Measurements from ENCODE around the gene UMAD1.
"Not testable (repeated sequence)": the region's sequence is repeated elsewhere in the genome, so short reads cannot be mapped to it uniquely, and the experiment has no call there.

The UMAD1 gene

DNA sequence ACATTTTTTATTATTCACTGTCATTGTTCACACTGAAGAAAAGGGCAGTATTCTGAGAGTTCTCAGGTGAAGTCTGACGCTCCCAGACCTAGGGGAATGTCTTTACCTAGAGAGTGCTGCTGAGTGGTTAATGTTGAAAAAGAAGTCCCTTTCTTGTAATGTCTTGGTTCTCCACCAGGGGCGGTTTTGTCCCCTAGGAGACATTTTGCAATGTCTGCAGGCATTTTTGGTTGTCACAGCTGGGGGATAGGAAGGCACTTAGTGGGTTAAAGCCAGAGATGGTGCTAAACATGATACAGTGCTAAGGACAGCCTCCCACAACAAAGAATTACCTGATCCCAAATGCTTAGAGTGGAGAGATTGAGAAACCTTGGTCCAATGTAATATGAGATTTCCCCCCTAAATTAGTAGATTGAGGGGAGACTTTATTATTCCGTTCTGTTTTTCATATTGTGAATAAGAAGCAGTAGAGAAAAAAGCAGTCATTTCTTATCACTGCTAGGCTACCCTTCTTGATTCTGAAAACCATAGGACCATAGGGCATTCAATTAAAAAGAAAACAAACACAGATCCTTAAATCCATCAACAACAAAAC is 13.1 kb downstream of the UMAD1 start:
- DNase-seq, result peak; percentile 74

DNA sequence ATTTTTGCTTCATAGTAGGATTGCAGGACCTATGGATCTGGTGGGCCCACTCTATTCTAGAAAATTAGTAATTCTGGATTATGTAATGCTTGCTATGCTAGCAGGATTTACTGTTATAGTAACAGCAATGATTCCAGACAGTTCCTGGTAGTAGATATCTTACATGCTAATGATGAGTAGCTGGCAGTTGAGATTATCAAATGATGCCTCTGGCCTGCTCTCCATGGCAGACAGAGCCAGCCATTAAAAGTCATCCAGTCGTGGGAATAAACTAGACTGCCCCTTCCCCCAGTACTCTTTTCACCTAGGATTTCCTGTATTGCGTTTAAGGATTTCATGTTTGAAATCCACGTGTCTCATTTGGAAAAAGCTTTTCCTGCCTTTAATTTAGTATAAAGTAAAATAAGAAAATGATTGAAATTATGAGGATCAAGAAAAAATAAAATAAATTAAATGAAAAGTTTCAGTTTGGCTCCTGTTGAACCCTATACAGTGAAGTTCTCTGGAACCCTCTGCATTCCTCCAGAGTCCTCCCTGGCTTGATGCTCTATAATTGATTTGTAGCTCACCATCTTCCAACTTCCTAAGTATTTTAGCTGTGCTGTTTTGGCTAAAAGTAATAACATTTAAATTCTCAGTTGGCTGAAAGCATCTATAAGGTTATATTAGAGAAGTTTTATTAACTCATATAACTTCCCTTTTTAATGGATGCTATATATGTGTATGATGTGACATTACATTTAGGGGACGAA is 14.6 kb downstream of the UMAD1 start:
- DNase-seq, result no peak

DNA sequence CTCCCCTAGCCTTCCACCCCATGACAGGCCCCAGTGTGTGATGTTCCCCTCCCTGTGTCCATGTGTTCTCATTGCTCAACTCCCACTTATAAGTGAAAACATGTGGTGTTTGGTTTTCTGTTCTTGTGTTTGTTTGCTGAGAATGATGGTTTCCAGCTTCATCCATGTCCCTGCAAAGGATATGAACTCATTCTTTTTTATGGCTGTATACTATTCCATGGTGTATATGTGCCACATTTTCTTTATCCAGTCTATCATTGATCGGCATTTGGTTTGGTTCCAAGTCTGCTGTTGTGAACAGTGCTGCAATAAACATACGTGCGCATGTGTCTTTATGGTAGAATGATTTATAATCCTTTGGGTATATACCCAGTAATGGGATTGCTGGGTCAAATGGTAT is 15.9 kb downstream of the UMAD1 start:
- not testable (repeated sequence) for DNase-seq

DNA sequence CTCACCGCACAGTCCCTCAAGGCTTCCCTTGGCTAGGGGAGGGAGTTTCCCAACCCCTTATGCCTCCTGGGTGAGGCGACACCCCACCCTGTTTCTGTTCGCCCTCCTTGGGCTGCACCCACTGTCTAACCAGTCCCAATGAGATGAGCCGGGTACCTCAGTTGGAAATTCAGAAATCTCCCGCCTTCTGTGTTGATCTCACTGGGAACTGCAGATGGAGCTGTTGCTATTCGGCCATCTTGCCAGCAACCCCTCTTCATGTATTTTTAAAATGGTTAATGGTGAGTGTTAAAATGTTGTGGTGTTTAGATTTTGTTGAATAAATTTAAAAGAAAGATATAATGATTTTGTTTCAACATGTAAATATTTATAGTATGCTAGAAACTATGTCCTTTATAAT is 22.0 kb downstream of the UMAD1 start:
- no peak for DNase-seq

DNA sequence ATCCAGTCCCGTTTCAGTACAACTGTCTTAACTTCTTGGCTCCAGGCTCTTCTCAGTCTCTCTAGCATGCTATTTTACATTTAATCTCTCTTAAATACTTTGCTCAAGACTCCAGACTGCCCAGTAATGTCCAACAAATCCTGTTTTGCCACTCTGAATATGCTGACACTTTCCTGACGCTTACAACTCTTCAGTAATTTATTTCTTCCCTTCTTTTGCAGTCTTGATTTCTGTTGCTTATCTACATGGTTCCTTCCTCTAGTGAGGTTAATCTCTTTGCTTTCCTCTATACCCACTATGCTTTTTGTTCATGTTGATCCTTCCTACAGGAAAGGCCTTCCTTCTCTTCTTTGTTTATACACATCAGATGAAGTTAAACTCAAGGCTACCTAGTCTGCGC is 23.7 kb downstream of the UMAD1 start:
- no peak for DNase-seq

DNA sequence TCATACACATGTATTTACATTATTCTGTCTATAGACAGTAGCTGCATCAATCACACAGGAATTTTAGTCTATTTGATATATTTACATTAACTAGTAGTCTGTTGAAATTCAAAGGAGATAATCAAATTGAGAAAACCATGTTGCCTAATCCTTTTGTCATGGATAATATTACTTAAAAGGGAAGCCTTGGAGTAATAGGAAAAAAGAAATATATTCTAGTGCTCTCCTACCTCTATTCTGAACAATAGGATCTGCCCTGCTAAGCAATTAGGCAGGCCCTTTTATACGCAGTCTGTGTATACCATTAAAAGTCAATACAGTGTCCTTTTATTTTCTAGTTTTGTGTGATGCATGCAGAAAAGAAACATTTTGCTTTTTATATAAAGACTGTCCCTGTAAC is 24.5 kb downstream of the UMAD1 start:
- DNase-seq, result no peak

DNA sequence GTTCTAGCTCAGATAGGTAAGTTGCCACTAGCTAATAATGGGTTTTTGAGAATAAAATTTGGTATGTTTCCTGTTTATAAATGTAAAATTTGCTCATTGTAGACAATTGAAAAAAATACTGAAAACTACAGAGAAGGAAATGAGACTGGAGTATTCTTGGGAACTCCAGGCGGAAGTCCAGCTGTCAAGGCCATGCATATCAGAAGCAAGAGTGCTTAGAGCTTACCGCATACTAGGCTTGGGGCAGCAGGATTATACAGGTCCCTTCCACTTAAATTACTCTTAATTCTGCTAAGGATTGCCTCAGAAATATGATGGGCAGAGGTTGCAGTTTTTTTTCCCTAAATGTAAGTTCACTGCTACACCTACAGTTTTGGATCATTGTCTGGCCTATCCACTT is 26.6 kb downstream of the UMAD1 start:
- no peak for DNase-seq

DNA sequence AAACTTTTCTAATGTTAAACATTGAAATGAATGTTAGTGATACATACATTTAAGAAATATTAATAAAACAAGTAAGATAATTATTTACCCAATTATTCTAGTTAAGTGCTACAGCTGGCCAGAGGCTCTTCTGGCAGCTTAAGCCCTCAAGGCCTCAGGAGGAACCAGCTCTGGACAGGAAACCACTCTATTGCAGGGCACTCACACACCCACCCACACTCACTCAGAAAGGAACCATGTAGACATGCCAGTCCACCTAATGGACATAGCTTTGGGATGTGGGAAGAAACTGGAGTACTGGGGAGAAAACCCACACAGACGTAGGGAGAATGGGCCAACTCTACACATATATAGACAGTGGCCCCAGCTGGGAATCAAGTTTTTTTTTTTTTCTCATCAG is 28.2 kb downstream of the UMAD1 start:
- no peak for DNase-seq

DNA sequence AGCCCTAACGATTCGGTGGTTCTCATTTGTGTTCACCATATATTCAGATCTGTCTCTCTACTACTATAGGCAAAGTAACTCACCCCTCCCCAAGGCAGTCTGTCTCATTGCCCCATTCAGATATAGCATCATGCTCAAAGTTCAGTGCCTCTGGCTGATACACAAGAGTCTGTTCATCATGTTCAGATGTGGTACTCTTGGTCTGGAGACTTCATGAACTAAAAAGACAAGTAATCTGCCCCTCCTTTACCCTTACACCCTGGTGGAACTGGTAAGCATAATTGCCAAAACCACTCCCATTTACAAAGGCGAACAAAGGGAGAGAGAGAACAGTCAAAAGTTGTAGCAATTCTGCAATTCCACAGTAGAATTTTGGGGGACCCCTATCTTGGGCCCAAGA is 29.9 kb downstream of the UMAD1 start:
- no peak for DNase-seq

DNA sequence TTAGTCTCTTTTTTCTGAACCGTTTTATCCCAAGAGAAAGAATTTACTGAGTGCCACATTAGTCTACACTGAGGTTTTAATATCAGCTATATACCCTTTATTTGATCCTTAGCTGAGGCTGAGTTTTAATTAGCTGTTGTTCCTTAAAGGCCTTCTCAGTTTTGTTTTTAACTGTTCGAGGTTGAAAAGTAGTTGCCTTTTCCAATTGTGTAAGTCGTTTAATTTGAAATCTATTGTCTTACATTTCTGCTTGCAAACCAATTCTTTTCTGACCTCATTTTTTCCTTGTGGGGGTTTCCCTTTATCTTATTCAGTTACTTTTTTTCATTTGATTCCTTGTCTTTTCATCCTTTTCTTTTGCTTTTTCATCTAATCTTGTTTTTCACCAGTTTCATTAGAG is 30.8 kb downstream of the UMAD1 start:
- DNase-seq, result no peak

DNA sequence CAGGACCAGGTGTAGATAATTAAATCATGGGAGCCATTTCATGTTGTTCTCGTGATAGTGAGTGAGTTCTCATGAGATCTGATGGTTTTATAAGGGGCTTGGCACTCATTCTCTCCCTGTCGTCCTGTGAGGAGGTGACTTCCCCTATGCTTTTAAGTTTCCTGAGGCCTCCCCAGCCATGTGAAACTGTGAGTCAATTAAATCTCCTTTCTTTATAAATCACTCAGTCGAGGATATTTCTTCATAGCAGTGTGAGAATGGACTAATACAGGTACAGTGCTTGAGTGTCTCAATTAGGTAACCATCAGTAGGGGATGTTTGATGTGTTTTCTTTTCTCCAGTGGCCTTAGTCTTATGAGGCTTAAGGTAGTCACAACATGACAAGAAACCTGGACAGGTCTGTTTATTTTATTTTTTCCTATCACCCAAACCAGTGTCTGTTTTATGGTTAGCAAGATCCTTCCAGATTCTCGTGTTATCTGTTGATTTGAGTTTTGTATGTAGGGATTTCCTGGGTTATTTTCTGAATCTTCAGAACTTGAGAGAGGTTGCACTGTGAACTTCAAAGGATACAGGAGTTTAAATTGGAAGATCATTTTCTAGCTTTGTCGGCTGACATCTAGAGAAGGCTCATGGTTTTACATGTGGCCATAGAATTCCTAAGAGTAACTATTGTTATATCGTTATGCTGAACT is 32.1 kb downstream of the UMAD1 start:
- DNase-seq, result no peak

DNA sequence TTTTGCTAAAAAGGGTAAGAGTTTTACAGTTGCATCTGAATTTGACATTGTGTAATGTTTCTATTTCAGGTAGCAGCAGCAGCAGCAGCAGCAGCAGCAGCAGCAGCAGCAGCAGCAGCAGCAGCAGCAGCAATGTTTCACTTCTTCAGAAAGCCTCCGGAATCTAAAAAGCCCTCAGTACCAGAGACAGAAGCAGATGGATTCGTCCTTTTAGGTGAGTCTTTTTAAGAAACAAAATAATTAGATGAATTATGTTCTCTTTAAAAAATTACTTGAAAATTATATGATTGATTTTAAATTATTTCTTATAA is 32.6 kb downstream of the UMAD1 start:
- DNase-seq, result no peak

DNA sequence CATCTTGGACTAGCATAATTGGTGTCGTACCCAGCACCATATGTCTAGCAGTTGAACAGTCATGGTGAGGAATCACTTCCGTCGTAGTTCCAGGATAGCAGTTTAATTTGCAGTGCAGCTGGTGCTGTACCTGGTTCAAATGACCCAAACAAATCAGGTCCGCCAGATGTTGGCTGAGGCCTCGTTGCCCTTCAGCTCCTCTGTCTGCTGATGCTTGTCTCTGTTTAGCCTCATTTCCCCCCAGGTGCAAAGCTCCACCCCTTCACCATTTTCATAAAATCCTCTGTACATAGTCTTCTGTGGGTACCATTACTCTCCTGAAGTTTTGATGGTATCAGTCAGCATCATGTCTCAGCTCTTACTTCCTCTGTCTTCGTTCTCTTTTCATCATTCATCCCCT is 35.1 kb downstream of the UMAD1 start:
- no peak for DNase-seq

DNA sequence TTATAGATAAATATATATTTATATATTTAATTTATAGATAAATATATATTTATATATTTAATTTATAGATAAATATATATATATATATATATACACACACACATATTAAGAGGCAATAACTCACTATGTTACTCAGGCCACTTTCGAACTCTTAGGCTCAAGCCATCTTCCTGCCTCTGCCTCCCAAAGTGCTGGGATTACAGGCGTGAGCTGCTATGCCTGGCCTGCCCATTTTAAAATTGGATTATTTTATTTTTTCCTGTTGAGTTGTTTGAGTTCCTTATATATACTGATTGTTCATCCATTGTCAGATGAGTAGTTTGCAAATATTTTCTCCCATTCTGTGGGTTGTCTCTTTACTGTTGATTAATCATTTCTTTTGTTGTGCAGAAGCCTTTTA is 39.1 kb downstream of the UMAD1 start:
- not testable (repeated sequence) for DNase-seq

DNA sequence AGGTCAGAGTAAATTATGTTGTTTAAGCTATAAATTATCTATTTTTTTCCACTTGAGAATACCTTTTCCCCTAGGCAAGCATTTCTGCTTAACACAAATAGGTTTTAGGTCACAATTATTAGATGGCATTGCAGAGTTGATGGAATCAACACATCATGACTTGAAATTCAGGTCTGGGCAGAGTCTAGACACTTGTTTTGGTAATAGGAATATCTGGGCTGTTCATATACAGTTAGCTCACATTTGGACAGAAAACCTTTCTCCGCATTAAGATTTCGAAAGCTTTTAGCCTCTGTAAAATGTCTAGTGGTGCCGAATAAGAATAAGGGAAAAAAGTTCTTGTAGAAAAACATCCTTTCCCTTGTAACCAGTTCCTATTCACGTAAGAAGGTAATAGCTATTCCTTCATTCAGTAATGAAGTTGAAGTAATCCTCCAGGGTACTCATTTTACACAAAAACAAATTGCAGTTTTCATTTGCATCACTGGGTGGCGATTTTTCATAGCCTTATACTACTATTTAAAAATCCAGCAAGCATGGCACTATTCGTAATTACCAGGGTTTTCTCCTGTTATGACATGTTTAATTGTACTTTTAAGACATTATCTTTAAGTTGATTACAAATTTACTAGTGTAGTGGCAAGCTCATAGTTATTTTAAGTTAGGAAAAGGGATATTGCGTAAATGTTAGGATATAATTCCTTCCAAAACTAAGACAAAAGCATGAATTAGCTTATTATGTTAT is 40.8 kb downstream of the UMAD1 start:
- DNase-seq, result peak; percentile 87

DNA sequence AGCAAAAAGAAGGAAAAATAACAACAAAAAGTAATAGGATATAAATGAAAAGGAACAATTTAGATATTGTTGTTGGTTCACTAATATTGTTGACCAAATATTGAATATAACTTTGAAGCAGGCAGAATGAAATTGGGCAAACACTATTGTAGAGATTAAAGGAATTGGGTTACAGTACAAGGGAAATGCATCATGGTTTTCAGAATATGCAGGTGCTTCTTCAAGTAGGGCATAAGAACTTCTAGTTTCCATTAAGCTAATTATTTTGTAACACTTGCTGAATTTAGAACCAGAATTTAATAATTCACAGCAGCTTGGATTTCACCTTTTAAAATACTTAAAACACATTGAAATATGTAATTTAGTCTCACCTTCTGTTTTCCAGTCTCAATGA is 41.4 kb downstream of the UMAD1 start:
- DNase-seq, result peak; percentile 32

DNA sequence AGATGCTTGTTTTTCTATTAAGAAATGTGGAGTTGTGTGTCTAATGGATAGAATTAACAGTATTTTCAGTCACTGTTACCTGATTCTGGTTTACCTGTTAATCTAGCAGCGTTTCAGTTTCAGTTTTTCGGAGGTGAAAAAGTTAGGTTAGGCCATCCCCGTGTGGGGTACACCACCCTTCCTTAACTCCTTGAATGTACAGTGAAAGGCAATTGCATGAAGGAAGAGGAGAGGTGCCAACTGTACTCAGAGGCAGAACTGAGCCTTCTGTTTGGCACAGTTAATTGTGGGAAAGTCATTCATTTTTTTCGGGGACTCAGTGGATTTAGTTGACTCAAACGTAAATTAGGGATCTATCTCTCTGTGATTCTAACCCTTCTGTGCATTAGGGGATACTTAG is 42.3 kb downstream of the UMAD1 start:
- no peak for DNase-seq

DNA sequence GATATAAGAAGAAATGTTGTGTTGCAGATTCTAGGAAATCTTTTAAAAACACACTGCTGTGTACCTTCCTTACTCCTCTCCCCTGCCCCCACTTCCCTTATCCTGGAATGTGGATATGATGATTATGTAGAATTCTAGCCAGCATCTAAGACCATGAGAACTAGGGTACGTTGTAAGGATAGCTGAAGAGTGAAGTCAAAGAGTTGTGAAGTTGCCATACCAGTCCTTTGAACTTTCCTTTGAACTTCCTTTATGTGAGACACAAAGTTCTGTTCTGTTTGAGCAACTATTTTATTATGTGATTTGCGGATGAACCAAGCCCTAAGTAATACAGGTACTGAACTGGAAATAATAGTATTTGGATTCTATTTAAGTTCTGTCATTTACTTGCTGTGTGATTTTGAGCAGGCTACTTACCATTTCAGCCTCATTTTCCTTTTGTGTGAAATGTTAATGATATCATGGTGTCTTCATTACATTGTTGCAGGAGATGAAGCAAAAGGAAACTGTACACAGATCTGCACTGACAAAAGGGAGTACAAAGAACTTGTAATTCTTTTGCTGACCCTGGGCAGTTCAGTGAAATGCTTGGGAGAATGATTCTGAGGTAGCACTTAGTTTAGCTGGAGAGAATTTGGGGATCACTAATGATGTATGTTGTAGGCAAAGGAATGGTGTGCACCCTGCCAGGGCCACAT is 46.4 kb downstream of the UMAD1 start:
- DNase-seq, result no peak

DNA sequence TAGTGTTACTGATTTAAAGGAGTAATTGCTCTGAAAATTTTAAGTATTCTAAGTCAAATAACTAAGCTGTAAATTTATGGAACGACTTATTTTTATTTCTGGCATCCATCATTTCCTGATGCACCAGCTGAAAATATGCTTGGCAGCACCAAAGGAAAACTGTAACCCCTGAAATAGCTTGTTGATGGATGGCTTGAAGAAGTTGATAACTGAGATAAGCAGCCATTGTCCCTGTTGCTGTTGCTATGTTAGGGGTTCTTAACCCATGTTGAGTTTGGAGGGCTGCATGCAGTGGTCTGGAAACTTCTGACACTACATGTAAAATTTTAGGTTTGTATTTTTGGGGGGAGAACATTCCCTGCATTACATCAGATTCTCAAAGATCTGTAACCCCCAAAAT is 47.2 kb downstream of the UMAD1 start:
- no peak for DNase-seq

DNA sequence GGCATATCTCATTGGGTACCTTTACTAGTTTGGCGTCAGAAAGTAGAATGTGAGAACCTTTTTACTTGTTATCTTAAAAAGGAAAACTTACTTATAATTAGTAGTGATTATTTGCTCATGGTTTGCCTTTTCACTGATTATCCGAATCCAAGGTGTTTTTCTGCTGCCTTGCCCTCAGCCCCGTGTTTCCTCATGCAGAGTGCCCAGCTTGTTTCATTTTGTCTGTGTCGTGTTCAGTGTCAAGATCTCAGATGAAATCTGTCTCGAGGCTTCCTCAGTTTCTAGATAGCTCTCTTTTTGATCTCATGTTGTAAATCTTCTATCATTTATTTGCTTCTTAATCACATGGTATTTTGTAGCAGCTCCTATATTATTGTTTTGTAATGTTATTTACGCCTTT is 47.8 kb downstream of the UMAD1 start:
- DNase-seq, result no peak

DNA sequence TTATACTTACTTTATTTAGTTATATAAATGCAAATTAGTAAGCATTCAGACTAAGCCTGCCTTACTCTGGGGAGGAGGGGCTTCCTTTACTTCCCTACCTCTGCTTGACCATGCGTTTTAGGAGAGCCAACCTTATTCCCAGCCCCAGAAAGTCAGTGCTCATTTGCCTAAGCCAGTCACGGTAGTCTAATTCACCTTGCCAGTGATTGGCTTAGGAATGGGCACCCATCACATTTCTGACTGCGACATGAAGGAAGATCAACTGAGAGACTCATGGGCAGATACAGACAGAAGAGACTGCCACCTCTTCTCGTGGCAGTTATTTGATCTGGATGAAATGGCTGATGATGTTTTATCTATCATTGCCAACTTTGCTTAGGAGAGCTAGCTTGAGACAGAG is 48.4 kb downstream of the UMAD1 start:
- DNase-seq, result no peak

DNA sequence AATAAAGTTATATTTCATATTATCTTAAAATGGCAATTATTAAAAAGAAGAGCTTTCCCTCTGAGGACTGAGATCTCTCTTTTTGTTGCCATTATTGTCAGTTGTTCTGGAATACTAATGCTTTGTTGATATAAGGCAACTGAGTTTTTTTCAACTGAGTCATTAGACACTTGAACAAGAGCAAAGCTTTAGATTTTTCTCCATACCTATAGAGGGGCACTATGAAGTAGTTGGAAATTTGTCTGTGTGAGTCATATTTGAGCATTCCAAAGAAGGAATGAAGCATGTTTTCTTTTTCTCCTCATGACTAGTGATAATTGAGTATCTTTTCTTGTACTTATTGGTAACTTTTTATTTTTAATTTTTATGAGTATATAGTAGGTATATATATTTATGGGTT is 53.3 kb downstream of the UMAD1 start:
- no peak for DNase-seq

DNA sequence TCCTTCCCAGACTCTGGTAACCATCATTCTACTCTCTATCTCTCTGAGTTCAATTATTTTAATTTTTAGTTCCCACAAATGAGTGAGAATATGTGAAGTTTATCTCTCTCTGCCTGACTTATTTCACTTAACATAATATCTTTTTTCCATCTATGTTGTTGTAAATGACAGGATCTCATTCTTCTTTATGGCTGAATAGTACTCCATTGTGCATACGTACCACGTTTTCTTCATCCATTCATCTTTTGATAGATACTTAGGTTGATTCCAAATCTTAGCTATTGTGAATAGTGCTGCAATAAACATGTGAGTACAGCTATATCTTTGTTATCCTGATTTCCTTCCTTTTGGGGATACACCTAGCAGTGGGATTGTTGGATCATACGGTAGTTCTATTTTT is 54.0 kb downstream of the UMAD1 start:
- DNase-seq, result no peak
